ENCODE results near the gene DPP6. TPM values are rescaled to one million over a fixed set of nuclear protein-coding genes. Genes with fewer than 3 reads are reported as not detected.

DPP6 gene
- total RNA-seq, 2 donors from 2014 or later = 0.99 to 1.8 TPM

GRCh38 chr7:154881526-154881925 is 829.3 kb downstream of the DPP6 start:
- H3K4me3 ChIP-seq = no peak overlapping the region
- no peak for DNase-seq
- H3K36me3 ChIP-seq (replicated peaks in 1 of 2; ENCODE audit: insufficient read depth in 1 of 2, low read depth in 2 of 2) = no peaks in the 10 kb centered on the region
- TF ChIP-seq POLR2A (IDR thresholded peaks at IDR 0.05) (no peak), CTCF (IDR thresholded peaks at IDR 0.05) (no peak)
- WGBS, 2 donors = 88 to 97% methylated on average over 5 to 11 of the region's 11 CpGs
- H3K9me3 ChIP-seq = no peaks in the 10 kb centered on the region
- ATAC-seq = no peak
- intact Hi-C loops (cut with DNase I) = no loop called here
- no peaks in the 10 kb centered on the region for H3K4me1 ChIP-seq
- H3K27me3 ChIP-seq = no peaks in the 10 kb centered on the region
- no peak overlapping the region for H3K27ac ChIP-seq

- H3K9me3 ChIP-seq = no peaks in the 10 kb centered on the region
- no peak for ATAC-seq
- H3K36me3 ChIP-seq (replicated peaks in 1 of 2; ENCODE audit: insufficient read depth in 1 of 2, low read depth in 2 of 2) = no peaks in the 10 kb centered on the region
- no peak overlapping the region for H3K4me3 ChIP-seq
- no peaks in the 10 kb centered on the region for H3K27me3 ChIP-seq
- intact Hi-C loops (cut with DNase I) = no loop called here
- DNase-seq = no peak
- no peaks in the 10 kb centered on the region for H3K4me1 ChIP-seq
- TF ChIP-seq CTCF (IDR thresholded peaks at IDR 0.05) = no peak
- TF ChIP-seq POLR2A (IDR thresholded peaks at IDR 0.05) = no peak
- no peak overlapping the region for H3K27ac ChIP-seq
- WGBS, 2 donors = 83 to 95% methylated on average over 8 of the region's 8 CpGs
Observed at GRCh38 chr7:154882931-154883474, 830.8 kb downstream of the DPP6 start.

- no peak for DNase-seq
- 80 to 86% methylated on average over 7 of the region's 7 CpGs for WGBS, 2 donors
Observed at GRCh38 chr7:154884348-154884920, 832.2 kb downstream of the DPP6 start.

GRCh38 chr7:154886591-154886990 is 834.4 kb downstream of the DPP6 start:
- ATAC-seq = no peak
- H3K27me3 ChIP-seq = no peaks in the 10 kb centered on the region
- no peaks in the 10 kb centered on the region for H3K36me3 ChIP-seq (replicated peaks in 1 of 2; ENCODE audit: insufficient read depth in 1 of 2, low read depth in 2 of 2)
- intact Hi-C loops (cut with DNase I) = no loop called here
- no peak overlapping the region for H3K4me3 ChIP-seq
- TF ChIP-seq CTCF (IDR thresholded peaks at IDR 0.05) (no peak), POLR2A (IDR thresholded peaks at IDR 0.05) (no peak)
- no peak overlapping the region for H3K27ac ChIP-seq
- 59 to 65% methylated on average over 7 to 9 of the region's 9 CpGs for WGBS, 2 donors
- no peak for DNase-seq
- no peaks in the 10 kb centered on the region for H3K4me1 ChIP-seq
- H3K9me3 ChIP-seq = no peaks in the 10 kb centered on the region

More at GRCh38 chr7:154884348-154884920, 832.2 kb downstream of the DPP6 start:
- intact Hi-C loops (cut with DNase I) = no loop called here
- Histone ChIP-seq H3K9me3 (no peaks in the 10 kb centered on the region), H3K4me3 (no peak overlapping the region), H3K27ac (no peak overlapping the region), H3K36me3 (replicated peaks in 1 of 2; ENCODE audit: insufficient read depth in 1 of 2, low read depth in 2 of 2) (no peaks in the 10 kb centered on the region), H3K4me1 (no peaks in the 10 kb centered on the region), H3K27me3 (no peaks in the 10 kb centered on the region)
- TF ChIP-seq POLR2A (IDR thresholded peaks at IDR 0.05) = no peak
- TF ChIP-seq CTCF (IDR thresholded peaks at IDR 0.05) = no peak
- no peak for ATAC-seq

- TF ChIP-seq CTCF (IDR thresholded peaks at IDR 0.05) (no peak), POLR2A (IDR thresholded peaks at IDR 0.05) (no peak)
- ATAC-seq (no peak), DNase-seq (no peak)
- Histone ChIP-seq H3K27ac (no peak overlapping the region), H3K36me3 (replicated peaks in 1 of 2; ENCODE audit: insufficient read depth in 1 of 2, low read depth in 2 of 2) (no peaks in the 10 kb centered on the region), H3K27me3 (no peaks in the 10 kb centered on the region), H3K4me1 (no peaks in the 10 kb centered on the region), H3K4me3 (no peak overlapping the region), H3K9me3 (no peaks in the 10 kb centered on the region)
- 63 to 64% methylated on average over 3 of the region's 3 CpGs for WGBS, 2 donors
- intact Hi-C loops (cut with DNase I) = no loop called here
Observed at GRCh38 chr7:154888690-154889089, 836.5 kb downstream of the DPP6 start.
